Activated CD8-positive, alpha-beta T cell treated with anti-CD3 and anti-CD28 coated beads for 36 hours (primary cell): ENCODE data around the gene FARP1. TPM values are rescaled to one million over a fixed set of nuclear protein-coding genes. Genes with fewer than 3 reads are reported as not detected.

ENCODE experiments used
- ATAC-seq: fragments of 200-7000 bp; cut with Tn5 transposase; one replicate; pipeline ENCODE4 v1.10.0; 2021; ENCODE audit warnings: mild to moderate bottlenecking, moderate library complexity
- CTCF ChIA-PET: fragments of 350-600 bp; sonication (Branson Sonifier 250); formaldehyde crosslinking; loops from one replicate; lab custom pipeline; 2021; ENCODE audit warnings: antibody characterized with exemption; lab: Charles Lee
- POLR2A ChIA-PET: fragments of 350-600 bp; sonication (Branson Sonifier 250); formaldehyde crosslinking; loops from one replicate; lab custom pipeline; 2021; ENCODE audit warnings: antibody characterized with exemption; lab: Charles Lee
- DNase-seq: peaks from one replicate; pipeline ENCODE4 v3.0.0-alpha.2; 2020
- H3K27ac Mint-ChIP-seq: one replicate; pipeline ENCODE4 v1.8.0; 2021; ENCODE audit warnings: mild to moderate bottlenecking, mixed read lengths
- H3K27me3 Mint-ChIP-seq: one replicate; pipeline ENCODE4 v1.8.0; 2021; ENCODE audit warnings: mixed read lengths
- H3K36me3 Mint-ChIP-seq: one replicate; pipeline ENCODE4 v1.8.0; 2021; ENCODE audit warnings: low read depth, mixed read lengths
- H3K4me1 Mint-ChIP-seq: one replicate; pipeline ENCODE4 v1.8.0; 2021; ENCODE audit warnings: low read depth, mixed read lengths
- H3K4me3 Mint-ChIP-seq: one replicate; pipeline ENCODE4 v1.8.0; 2021; ENCODE audit warnings: mild to moderate bottlenecking, moderate library complexity, mixed read lengths
- H3K9me3 Mint-ChIP-seq: one replicate; pipeline ENCODE4 v1.8.0; 2021; ENCODE audit warnings: mixed read lengths
- CTCF ChIP-seq: fragments of 200-600 bp; IDR thresholded peaks from one replicate; pipeline ENCODE4 v1.8.0; 2022; ENCODE audit warnings: antibody characterized with exemption, mild to moderate bottlenecking
- intact Hi-C: fragments of 100-400 bp; cut with micrococcal nuclease; formaldehyde crosslinking; loops from one replicate; pipeline ENCODE4 v1.10.0; 2022
- total RNA-seq, 2 experiments: library from RNA; stranded (reverse); gene quantifications; one replicate each; pipeline ENCODE4 v1.2.3, GENCODE V29; 2021

FARP1 gene
- total RNA-seq, 2 experiments from 2014 or later, result 0.27 to 0.43 TPM

- no peak for DNase-seq
- no peak for ATAC-seq
- H3K4me1 Mint-ChIP-seq, result no peaks in the 10 kb centered on the region
- H3K4me3 Mint-ChIP-seq, result no peak overlapping the region
- no peak for TF ChIP-seq CTCF
- ChIA-PET POLR2A (no interaction called here), CTCF (no interaction called here)
- H3K36me3 Mint-ChIP-seq, result no peaks in the 10 kb centered on the region
- intact Hi-C loops, result no loop called here
- peaks cover 2% of the 10 kb centered on the region for H3K9me3 Mint-ChIP-seq
- no peak overlapping the region for H3K27ac Mint-ChIP-seq
- H3K27me3 Mint-ChIP-seq, result peaks cover 7% of the 10 kb centered on the region
Measured at GRCh38 chr13:98232456-98232855, 89.6 kb downstream of the FARP1 start.

GRCh38 chr13:98233127-98233526 lies 90.2 kb downstream of the FARP1 start:
- Mint-ChIP-seq H3K36me3 (no peaks in the 10 kb centered on the region), H3K4me3 (no peak overlapping the region)
- DNase-seq, result no peak

GRCh38 chr13:98234348-98234747 lies 91.5 kb downstream of the FARP1 start:
- no peak for TF ChIP-seq CTCF
- Mint-ChIP-seq H3K36me3 (no peaks in the 10 kb centered on the region), H3K4me3 (no peak overlapping the region), H3K27ac (no peak overlapping the region), H3K4me1 (no peaks in the 10 kb centered on the region), H3K9me3 (peaks cover 2% of the 10 kb centered on the region), H3K27me3 (peaks cover 5% of the 10 kb centered on the region)
- intact Hi-C loops, result no loop called here
- ChIA-PET POLR2A (no interaction called here), CTCF (no interaction called here)
- ATAC-seq (no peak), DNase-seq (no peak)

More at GRCh38 chr13:98233127-98233526, 90.2 kb downstream of the FARP1 start:
- Mint-ChIP-seq H3K4me1 (no peaks in the 10 kb centered on the region), H3K9me3 (peaks cover 2% of the 10 kb centered on the region), H3K27me3 (peaks cover 5% of the 10 kb centered on the region), H3K27ac (no peak overlapping the region)
- POLR2A ChIA-PET, result no interaction called here
- no peak for ATAC-seq
- intact Hi-C loops, result no loop called here
- no peak for TF ChIP-seq CTCF
- CTCF ChIA-PET, result no interaction called here

GRCh38 chr13:98236197-98236596 lies 93.3 kb downstream of the FARP1 start:
- DNase-seq, result no peak
- Mint-ChIP-seq H3K4me1 (no peaks in the 10 kb centered on the region), H3K4me3 (no peak overlapping the region), H3K27ac (no peak overlapping the region), H3K9me3 (no peaks in the 10 kb centered on the region), H3K27me3 (peaks cover 6% of the 10 kb centered on the region), H3K36me3 (no peaks in the 10 kb centered on the region)
- no peak for ATAC-seq
- ChIA-PET CTCF (interaction anchor here (0.9 kb wide), 1 partner anchor 8 kb away, joined by 3 read pairs; no protein-coding TSS in a partner anchor), POLR2A (no interaction called here)
- no peak for TF ChIP-seq CTCF
- intact Hi-C loops, result no loop called here

- CTCF ChIA-PET, result no interaction called here
- POLR2A ChIA-PET, result no interaction called here
Measured at GRCh38 chr13:98237331-98237730, 94.4 kb downstream of the FARP1 start.

More at GRCh38 chr13:98237331-98237730, 94.4 kb downstream of the FARP1 start:
- Mint-ChIP-seq H3K9me3 (no peaks in the 10 kb centered on the region), H3K36me3 (no peaks in the 10 kb centered on the region), H3K4me1 (no peaks in the 10 kb centered on the region), H3K27me3 (peaks cover 6% of the 10 kb centered on the region), H3K4me3 (no peak overlapping the region), H3K27ac (no peak overlapping the region)
- intact Hi-C loops, result no loop called here
- TF ChIP-seq CTCF, result no peak
- ATAC-seq, result no peak
- DNase-seq, result no peak
